B cell (primary cell): Measurements from ENCODE around the gene LCP1.

ENCODE experiments used
- EZH2 ChIP-seq: IDR thresholded peaks from 2 replicates; pipeline ENCODE4 v1.6.1; 2012; ENCODE audit warnings: borderline replicate concordance, low read depth, mild to moderate bottlenecking, moderate library complexity, low read length; ENCODE audit not compliant: insufficient read depth, poor library complexity, severe bottlenecking
- TF ChIP-seq, protein P1 (sequence below): fragments of 200-600 bp; IDR thresholded peaks from one replicate; pipeline ENCODE4 v1.8.0; 2022; ENCODE audit warnings: antibody characterized with exemption, mild to moderate bottlenecking

- TF ChIP-seq EZH2, result no peak
- TF ChIP-seq, protein P1, sequence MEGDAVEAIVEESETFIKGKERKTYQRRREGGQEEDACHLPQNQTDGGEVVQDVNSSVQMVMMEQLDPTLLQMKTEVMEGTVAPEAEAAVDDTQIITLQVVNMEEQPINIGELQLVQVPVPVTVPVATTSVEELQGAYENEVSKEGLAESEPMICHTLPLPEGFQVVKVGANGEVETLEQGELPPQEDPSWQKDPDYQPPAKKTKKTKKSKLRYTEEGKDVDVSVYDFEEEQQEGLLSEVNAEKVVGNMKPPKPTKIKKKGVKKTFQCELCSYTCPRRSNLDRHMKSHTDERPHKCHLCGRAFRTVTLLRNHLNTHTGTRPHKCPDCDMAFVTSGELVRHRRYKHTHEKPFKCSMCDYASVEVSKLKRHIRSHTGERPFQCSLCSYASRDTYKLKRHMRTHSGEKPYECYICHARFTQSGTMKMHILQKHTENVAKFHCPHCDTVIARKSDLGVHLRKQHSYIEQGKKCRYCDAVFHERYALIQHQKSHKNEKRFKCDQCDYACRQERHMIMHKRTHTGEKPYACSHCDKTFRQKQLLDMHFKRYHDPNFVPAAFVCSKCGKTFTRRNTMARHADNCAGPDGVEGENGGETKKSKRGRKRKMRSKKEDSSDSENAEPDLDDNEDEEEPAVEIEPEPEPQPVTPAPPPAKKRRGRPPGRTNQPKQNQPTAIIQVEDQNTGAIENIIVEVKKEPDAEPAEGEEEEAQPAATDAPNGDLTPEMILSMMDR, result no peak
These were observed 2.5 kb downstream of the LCP1 start for GRCh38 chr13:46179491-46179908.
